Measurements from ENCODE around the gene AHRR. TPM values are rescaled to one million over a fixed set of nuclear protein-coding genes. Genes with fewer than 3 reads are reported as not detected.
A peak's percentile ranks its signal among the peaks of the same experiment; 100 is the strongest.
"Not testable (repeated sequence)": the region's sequence is repeated elsewhere in the genome, so short reads cannot be mapped to it uniquely, and the experiment has no call there.

The AHRR gene
- total RNA-seq, 1 donor from 2014 or later: 0.29 TPM

GRCh38 chr5:307306-307705, 14.2 kb upstream of the AHRR start:
- no peak overlapping the region for H3K4me3 ChIP-seq (ENCODE audit: low read depth, low read length)
- no peak for DNase-seq (ENCODE audit: low read depth)
- TF ChIP-seq CTCF (conservative IDR thresholded peaks at IDR 0.05; ENCODE audit: low read depth, low read length): no peak

- no peak overlapping the region for H3K4me3 ChIP-seq (ENCODE audit: low read depth, low read length)
- no peak for TF ChIP-seq CTCF (conservative IDR thresholded peaks at IDR 0.05; ENCODE audit: low read depth, low read length)
- DNase-seq (ENCODE audit: low read depth): no peak
Measured at GRCh38 chr5:307794-308579, 13.5 kb upstream of the AHRR start.

GRCh38 chr5:308672-309271, 12.7 kb upstream of the AHRR start:
- TF ChIP-seq CTCF (conservative IDR thresholded peaks at IDR 0.05; ENCODE audit: low read depth, low read length): peak; percentile 47
- peak; percentile 12 for DNase-seq (ENCODE audit: low read depth)
- no peak overlapping the region for H3K4me3 ChIP-seq (ENCODE audit: low read depth, low read length)

- not testable (repeated sequence) for DNase-seq (ENCODE audit: low read depth); H3K4me3 ChIP-seq (ENCODE audit: low read depth, low read length)
Measured at GRCh38 chr5:309831-310230, 11.7 kb upstream of the AHRR start.

GRCh38 chr5:310516-310915, 11.0 kb upstream of the AHRR start:
- no peak for DNase-seq (ENCODE audit: low read depth)
- H3K4me3 ChIP-seq (ENCODE audit: low read depth, low read length): no peak overlapping the region
- no peak for TF ChIP-seq CTCF (conservative IDR thresholded peaks at IDR 0.05; ENCODE audit: low read depth, low read length)

GRCh38 chr5:310941-311434, 10.5 kb upstream of the AHRR start:
- H3K4me3 ChIP-seq (ENCODE audit: low read depth, low read length): no peak overlapping the region
- DNase-seq (ENCODE audit: low read depth): no peak
- TF ChIP-seq CTCF (conservative IDR thresholded peaks at IDR 0.05; ENCODE audit: low read depth, low read length): no peak

GRCh38 chr5:311963-312362, 9.6 kb upstream of the AHRR start:
- DNase-seq (ENCODE audit: low read depth): no peak
- no peak overlapping the region for H3K4me3 ChIP-seq (ENCODE audit: low read depth, low read length)
- no peak for TF ChIP-seq CTCF (conservative IDR thresholded peaks at IDR 0.05; ENCODE audit: low read depth, low read length)

Measured in epithelial cell of proximal tubule (primary cell).